NCI-H2227 (cell line): ENCODE measurements around the gene CCND2.
A peak's percentile ranks its signal among the peaks of the same experiment; 100 is the strongest.

Experiments used
- DNase-seq: peaks from one replicate; lab custom pipeline; 2025; ENCODE audit not compliant: unreplicated experiment; lab: John Stamatoyannopoulos, UW

Gene CCND2

DNA sequence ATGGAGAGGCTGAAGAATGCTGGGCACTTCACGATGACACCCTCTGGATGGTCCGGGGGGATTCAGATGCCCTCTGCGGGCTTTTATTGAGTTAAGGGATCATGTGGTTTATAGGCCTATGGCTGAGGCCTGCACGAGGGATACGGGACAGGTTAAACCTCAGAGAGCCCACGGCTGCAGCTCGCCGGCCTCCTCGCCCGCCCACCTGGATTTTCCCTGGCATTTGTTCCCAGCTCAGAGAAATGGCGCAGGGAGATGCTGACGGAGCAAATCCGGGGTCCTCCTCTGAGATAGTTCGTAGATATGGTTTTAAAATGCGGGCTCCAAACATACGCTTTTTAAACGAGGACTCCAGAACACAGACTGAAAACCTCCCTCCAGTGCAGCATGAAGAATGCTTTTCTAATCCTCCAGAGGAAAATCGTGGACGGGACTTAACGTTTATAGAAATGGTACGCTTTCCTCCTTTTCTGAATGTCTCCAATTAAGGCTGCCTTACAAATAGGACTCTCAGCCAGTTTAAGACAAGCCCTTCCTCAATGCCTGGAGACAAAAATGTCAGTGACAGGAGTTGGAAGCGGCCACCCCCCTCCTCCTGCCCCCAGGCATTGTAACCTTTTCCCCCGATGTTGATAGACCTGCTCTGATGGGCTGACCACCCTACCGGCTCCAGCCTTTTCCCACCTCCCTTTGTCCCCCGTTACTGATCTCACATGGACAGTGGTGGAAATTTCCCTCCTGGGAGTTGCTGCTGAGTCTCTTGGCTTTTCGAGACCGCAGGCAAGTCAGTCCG lies 16.6 kb downstream of the CCND2 start:
- no peak for DNase-seq

DNA sequence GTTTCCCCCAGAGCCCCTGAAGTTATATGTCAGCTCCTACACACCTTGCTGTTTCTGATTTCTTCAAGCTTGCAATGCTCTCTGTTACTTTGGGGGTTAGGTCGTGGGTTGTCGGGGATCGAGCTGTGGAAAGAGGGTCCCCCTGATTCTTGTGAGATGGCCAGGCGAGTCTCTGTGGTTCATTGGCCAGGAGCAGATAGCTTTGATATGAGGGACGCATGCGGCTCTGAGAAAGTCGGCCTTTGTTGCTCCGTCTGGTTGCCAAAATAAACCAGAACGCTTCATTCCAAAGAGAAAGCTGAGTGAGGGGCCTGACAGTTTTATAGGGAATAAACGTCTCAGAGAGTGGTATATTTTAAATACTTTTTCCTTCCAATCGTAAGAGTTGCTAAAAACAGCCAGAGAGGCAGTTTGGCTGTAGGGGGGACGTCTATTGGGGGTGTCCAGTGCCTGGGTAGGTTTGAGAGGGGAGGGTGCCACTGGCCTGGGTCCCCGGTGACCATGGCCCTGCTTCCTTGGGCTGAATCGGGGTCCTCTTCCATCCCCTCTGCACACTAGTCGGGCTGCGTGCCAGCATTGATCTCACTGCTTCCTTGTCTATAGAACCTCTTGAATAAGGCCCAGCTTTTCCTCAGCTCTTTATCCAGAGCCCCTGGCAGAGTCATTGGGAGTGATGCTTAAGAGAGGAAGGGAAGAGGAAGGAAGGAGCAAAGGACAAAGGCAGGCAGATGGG lies 18.9 kb downstream of the CCND2 start:
- no peak for DNase-seq

DNA sequence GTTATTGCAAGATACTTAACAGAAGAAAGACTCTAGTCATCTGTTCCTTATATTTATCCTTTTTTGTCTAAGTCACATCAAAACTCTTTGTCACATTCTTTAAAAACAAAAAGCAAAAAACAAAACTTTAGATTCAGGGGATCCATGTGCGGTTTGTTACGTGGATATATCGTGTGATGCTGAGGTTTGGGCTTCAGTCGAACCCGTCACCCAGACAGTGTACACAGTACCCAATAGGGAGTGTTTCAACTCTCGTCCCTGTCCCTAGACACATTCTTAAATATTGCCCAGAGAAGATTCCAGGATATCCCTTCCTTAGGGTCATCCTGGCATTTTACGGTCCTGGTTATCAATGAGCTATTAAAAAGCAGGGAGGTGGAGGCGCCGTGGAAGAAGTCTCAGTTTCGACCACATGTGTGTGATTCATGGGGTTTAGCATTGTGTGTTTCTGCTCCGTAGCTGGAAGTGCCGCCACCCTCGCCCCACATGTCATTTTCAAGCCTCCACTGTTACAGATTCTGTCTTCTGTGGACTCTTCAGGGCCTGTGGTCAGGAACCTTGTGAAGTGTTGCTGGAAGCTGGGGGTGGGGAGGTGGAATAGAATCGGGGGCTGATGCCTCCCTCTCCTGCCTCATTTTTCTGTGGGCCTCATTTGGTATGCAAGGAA lies 19.9 kb downstream of the CCND2 start:
- DNase-seq: no peak

DNA sequence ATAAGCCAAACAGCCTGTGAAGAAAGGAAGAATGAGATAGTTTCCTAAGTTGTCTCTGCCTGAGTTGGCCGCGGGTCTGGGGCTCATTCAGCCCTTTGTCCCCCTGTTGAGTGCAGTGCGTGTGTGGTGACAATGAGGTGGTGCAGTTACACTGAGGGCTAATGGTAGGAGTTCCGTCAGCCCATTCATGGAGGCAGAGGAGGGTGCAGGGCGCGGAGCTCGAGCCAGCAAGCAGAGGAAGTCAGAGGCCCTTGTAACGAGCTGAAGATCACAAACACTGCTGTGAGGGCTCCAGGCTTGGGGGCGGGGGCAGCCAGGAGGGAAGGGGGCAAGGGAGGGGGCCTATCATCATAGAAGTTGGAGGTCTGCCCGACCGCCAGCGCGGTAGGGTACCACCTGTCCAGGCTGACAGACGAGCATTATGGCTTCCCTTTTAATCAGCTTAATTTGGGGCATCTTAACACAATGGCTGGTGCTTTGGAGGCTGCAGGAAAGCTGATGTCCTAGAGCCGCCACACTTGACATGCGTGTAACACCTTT lies 20.5 kb downstream of the CCND2 start:
- DNase-seq: no peak

DNA sequence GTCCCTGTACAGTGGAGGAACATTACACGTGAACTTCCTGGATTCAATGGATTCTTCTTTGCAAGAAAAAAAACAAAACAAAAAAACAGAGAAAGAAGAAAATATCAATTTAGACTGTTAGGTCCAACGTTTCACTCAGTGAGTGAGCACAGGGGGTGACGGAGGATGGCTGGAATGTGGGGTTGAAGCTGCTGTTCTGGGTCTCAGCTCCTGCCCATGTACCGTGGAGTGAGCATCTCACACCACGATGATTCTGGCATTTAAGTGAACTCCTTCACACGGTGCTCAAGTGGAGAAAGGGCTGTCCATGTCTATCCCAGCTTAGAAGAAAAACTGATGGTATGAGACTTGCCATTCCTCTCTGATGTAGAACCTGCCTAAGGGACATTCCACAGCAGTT lies 23.2 kb downstream of the CCND2 start:
- DNase-seq: no peak

DNA sequence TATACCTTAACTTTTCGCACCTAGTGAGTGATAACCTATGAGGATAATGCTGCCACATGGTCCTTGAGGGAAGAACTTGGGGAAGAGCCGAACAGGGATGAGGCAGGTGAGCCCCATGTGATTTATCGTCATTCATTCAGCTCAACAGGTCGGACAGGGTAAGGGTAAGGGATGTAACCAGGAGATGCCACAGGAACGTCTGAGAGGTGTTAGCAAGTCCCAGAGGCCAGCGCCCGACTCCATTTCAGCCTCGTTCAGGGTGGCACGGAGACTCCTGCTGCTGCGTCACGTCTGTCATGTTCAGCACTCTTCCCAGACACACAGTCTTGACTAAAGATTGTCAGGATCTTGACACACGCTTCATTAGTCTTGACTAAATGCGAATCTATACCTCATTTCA lies 24.1 kb downstream of the CCND2 start:
- DNase-seq: no peak

DNA sequence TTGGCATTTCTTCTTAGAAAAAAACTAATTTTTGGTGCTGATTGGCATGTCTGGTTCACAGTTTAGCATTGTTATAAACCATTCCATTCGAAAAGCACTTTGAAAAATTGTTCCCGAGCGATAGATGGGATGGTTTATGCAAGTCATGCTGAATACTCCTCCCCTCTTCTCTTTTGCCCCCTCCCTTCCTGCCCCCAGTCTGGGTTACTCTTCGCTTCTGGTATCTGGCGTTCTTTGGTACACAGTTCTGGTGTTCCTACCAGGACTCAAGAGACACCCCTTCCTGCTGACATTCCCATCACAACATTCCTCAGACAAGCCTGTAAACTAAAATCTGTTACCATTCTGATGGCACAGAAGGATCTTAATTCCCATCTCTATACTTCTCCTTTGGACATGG lies 27.3 kb downstream of the CCND2 start:
- DNase-seq: no peak

DNA sequence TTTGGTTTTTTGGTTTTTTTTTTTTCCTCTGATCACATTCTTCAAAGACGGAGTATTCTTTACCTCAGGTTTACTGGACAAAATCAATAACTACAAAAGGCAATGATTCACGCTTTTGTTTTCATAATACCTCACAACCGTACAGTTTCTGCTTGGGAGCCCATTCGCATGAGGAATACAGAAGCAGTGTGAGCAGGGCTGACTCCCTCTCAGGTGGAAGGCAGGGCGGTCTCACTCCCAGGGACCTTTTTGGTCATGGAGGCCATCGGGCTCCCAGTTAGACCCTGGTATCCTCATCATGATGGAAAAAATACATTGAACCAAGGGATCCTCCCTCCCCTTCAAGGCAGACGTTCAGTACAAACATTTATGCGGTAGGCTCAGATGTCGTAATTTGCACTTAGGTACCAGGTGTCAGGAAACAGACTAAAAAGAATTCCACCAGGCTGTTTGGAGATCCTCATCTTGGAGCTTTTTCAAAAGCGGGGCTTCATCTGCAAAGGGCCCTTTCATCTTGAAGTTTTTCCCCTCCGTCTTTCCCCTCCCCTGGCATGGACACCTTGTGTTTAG lies 28.5 kb downstream of the CCND2 start:
- no peak for DNase-seq

DNA sequence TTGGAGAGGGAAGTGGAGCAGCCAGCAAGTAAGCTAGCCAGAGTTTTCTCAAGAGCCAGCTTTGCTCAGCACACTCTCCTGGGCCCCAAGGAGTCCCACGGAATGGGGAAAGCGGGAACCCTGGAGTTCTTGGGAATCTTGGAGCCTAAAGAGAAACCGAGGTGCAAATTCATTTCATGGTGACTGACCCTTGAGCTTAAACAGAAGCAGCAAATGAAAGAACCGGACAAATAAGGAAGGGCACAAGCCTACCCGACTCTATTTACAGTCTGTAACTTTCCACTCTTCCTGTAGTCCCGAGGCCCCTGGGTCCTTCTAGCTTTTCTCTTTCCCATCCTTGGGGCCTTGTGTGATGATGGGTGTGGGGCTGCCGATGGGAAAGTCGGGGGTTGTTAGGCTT lies 29.3 kb downstream of the CCND2 start:
- no peak for DNase-seq

DNA sequence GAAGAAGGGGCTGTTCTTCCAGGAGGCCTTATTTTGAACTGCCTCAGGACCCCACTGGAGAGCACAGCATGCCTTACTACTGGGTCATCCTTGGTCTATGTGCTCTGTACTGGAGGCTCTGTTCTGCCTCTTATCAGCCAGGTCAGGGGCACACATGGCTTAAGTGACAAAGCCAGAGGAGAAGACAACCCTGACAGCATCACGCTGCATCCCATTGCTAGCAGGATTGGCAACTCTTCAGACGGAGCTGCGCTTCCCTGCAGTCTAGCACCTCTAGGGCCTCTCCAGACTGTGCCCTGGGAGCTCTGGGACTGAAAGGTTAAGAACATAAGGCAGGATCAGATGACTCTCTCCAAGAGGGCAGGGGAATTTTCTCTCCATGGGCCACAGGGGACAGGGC lies 30.2 kb downstream of the CCND2 start:
- DNase-seq: no peak

DNA sequence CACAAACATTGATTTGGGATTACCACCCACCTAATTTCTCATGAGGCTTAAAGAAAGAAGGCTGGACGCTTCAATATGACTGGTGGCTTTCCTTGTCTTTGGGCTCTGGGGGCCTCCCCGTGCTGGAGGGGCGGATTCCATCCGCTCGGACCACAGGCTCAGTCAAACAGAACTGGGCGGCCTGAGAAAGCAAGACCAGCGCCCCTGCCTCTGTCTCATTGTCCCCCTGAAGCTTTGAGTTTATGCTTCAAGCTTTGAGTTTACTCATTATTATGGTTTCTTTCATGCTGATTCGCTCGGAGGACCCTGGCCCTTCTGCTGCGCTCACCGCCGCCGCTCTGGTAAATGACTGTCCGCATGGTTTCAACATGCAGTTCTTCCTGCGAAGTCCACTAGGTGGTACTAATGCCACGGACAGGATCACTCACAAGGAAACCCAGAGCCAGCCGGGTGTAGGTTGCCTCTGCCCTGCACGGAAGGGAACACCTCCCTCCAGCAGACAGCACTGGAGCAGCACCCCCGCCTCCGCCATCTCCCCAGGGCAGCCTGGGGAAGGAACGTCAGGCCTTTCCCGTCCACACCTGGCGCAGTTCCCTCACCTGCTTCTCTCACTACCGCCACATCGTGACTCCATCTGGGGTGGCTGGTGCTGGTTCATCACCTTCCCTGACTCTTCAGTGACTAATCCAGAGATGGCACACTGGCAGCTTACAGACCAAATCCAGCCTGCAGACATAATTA lies 34.2 kb downstream of the CCND2 start:
- peak; percentile 70 for DNase-seq

DNA sequence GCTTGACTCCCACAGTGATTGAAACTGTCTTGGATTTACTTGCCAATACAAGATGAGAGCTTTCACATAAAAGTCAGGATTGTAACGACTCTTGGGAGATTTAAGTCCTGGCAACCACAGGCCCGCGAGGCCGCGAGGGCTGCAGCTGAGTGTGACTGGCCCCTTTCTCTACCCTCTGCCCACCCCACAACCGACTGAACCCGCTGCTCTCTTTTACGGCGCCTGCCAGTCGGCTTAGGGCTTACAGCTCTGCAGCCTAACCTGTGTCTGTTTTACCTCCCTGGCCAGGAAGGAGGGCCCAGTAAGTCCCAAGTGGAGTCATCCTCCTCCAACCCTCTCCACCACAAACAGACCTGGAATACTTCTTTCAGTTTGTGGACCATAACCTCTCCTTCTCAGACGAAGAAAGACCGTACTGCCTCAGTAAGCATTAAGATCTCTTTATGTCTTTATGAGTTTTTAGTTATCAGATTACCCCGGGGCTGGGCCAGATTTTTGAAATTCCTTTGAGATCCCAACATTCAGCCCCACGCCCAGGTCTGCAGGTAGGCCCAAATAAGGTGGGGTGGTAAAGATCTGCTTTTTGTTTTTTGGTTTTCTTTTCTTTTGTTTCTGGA lies 34.9 kb downstream of the CCND2 start:
- DNase-seq: no peak

DNA sequence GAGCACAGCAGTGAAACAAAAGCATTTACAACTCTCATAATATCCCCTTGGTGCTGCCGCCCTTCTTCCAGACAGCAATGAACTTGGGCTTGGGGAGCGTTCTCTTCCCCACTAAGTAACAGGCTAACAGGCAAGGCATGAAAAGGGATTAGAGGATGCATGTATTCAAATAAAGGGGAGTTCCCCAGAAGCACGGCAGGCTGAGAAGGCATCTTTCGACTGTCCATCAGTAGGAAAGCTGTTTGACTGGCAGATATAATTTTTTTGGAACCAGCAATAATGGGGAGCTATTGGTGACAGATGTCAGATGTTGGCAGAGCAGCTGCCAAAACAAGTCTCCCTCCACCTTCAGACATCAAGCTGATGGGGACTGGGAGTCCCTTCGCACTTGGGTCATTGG lies 38.2 kb downstream of the CCND2 start:
- no peak for DNase-seq

DNA sequence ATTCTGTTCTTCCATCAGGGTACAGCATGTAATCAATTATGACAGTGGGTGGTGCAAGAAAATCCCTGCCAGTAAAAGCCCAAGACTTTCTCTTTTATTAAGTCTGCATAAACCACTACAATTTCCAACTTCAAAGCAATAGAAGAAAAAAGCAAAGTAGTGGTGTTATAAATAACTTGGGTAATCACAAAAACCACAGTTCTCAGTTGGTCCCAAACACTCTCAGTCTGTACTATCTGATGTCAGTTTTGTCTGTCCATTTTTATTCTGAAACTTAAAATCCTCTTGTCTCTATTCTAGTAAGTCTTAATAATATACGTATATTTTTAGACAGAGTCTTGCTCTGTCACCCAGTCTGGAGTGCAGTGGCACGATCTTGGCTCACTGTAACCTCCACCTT lies 38.7 kb downstream of the CCND2 start:
- DNase-seq: no peak

DNA sequence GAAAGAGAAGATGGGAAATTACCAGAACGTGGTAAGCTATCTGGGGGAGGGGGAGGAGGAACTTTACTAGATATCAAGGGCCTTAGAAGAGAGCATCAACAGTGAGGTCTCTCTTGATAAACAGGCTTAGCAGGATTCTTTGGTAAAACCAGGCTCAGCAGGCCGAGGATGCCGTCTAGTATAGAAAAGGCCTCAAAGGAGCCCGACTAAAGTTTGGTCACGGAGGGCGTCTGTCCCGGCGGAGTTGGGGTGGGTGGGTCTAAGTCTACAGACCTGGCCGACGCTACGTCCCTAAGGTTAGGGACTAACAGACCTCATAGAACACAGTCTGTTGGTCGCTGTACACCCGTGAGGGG lies 46.9 kb downstream of the CCND2 start:
- DNase-seq: no peak

DNA sequence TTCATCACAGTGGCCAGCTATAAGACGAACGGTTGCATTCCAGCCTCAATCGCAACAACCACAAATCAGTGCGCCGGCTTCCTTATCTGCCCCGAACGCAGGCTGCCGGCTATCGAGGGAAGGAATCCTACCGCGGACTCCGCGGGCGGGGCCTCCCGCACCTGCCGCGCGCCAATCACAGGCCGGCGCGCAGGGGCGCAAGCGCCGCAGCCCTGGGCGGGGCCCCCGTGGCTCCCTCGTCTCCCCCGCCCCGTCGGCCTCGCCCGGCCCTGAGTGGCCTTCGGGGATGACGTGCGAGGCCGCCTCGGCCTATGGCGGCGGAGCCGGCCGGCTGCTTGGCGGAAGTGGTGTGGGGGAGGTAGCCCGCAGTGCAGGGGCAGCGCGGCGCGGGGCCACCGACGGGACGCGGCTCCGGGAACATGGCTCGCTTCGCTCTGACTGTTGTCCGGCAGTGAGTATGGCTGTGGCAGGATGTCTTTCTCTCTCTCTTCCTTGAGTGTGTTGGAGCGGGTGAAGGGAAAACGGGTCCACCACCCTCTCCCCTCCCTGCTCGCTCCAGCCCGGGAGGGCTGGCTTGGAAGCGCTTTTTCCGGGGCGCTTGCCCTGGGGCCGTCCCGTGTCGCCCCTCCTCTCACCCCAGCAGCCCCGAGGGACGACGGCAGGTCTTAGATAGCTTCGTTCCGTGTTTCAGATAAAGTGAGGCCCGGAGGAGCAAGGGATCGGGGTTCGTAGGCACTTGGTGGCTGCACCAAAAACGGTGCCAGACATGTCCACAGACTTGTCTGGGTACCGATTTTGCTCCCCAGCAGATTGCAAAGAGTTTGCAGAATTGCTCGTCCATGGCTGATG lies 47.5 kb downstream of the CCND2 start, which contains the start of gene TIGAR:
TSS of gene TIGAR (plus strand) at position 361 of the 849 bp plus-strand sequence. CDS start at position 420, 59 bp downstream.
- peak; percentile 95 for DNase-seq

DNA sequence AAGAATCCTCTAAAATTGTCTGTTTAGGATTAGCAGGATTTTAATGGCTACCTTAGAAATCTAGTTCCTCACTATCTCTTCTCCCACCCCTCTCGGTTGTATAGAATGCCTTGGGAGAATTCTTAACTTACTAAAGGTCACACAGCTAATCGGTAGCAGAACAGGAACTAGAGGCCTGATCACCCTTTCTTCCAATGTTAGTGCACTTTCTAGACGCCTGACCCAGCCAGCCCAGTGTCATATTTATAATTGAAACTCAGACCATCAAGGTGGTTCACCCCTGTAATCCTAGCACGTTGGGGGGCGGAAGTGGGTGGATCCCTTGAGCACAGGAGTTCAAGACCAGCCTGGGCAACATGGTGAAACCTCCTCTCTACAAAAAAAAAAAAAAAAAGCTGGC lies 49.2 kb downstream of the CCND2 start:
- DNase-seq: no peak
